PFSK-1 (cell line): ENCODE data around the gene TADA1.

Experiments
- POLR2AphosphoS5 ChIP-seq: IDR thresholded peaks from 2 replicates; pipeline ENCODE4 v1.6.1; 2012; ENCODE audit warnings: low read depth, mild to moderate bottlenecking, control low read depth, low read length, moderate library complexity
- SIN3A ChIP-seq: IDR thresholded peaks from 2 replicates; pipeline ENCODE4 v1.6.1; 2012; ENCODE audit warnings: mild to moderate bottlenecking, low read length, moderate library complexity, borderline replicate concordance; ENCODE audit not compliant: insufficient read depth
- TF ChIP-seq, protein P1 (sequence below), 2 experiments: IDR thresholded peaks; 2 replicates each; pipeline versions ENCODE4 v1.6.1 to v1.8.0; 2011 to 2012; ENCODE audit warnings: low read depth in 2 of 2, low read length in 2 of 2, control low read depth in 1 of 2, inconsistent platforms in 1 of 2, mild to moderate bottlenecking in 1 of 2, moderate library complexity in 1 of 2; ENCODE audit not compliant: insufficient read depth in 1 of 2

DNA sequence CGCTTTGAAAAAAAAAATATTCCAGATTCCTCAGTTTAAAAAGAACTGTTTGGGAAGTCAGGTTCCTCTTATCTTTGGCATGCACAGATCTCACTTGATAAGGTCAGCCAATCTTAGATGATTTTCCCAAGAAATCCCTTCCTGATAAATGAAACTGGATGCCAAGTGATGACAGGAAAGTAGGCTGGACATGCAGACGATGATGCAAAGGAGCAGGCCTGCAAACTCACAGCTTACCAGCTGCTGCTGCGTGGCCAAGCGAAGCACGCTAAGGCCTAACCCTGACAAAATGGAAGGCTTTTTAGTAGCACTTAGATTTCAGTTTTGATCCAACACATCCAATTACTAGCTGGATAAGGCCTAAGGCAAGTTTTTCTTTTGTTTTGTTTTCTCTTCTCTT lies 10.1 kb downstream of the TADA1 start:
- TF ChIP-seq POLR2AphosphoS5 (no peak), SIN3A (no peak)
- TF ChIP-seq, protein P1, sequence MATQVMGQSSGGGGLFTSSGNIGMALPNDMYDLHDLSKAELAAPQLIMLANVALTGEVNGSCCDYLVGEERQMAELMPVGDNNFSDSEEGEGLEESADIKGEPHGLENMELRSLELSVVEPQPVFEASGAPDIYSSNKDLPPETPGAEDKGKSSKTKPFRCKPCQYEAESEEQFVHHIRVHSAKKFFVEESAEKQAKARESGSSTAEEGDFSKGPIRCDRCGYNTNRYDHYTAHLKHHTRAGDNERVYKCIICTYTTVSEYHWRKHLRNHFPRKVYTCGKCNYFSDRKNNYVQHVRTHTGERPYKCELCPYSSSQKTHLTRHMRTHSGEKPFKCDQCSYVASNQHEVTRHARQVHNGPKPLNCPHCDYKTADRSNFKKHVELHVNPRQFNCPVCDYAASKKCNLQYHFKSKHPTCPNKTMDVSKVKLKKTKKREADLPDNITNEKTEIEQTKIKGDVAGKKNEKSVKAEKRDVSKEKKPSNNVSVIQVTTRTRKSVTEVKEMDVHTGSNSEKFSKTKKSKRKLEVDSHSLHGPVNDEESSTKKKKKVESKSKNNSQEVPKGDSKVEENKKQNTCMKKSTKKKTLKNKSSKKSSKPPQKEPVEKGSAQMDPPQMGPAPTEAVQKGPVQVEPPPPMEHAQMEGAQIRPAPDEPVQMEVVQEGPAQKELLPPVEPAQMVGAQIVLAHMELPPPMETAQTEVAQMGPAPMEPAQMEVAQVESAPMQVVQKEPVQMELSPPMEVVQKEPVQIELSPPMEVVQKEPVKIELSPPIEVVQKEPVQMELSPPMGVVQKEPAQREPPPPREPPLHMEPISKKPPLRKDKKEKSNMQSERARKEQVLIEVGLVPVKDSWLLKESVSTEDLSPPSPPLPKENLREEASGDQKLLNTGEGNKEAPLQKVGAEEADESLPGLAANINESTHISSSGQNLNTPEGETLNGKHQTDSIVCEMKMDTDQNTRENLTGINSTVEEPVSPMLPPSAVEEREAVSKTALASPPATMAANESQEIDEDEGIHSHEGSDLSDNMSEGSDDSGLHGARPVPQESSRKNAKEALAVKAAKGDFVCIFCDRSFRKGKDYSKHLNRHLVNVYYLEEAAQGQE (IDR thresholded peaks at IDR 0.05; ENCODE audit: insufficient read depth in 1 of 2, low read depth in 2 of 2, low read length in 2 of 2), result no peak
